Measurements from ENCODE around the gene CHST11.
A peak's percentile ranks its signal among the peaks of the same experiment; 100 is the strongest.
"Not testable (repeated sequence)": the region's sequence is repeated elsewhere in the genome, so short reads cannot be mapped to it uniquely, and the experiment has no call there.

CHST11 gene

DNA sequence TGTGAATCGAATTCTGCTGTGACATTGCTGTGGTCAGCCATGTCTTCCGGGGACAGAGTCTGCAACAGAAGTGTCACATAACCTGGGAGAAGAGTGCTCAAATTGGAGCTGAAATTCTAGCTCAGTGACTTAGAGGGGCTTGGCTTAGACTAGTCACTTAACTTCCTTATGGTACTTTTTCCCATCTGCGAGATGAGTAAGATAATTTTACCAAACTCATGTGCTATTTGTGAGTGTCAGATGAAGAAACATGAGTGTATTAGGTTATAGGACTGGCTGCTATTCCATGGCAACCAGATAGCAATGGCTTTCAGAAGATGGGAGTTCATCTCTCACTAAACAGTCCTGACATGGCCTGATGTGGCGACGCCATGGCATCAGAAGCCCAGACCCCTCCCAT, 104.1 kb downstream of the CHST11 start:
- no peak overlapping the region for H3K4me3 ChIP-seq (replicated peaks; ENCODE audit: low read depth, low read length)
- DNase-seq (ENCODE audit: low read depth), result no peak
- TF ChIP-seq, protein P1, sequence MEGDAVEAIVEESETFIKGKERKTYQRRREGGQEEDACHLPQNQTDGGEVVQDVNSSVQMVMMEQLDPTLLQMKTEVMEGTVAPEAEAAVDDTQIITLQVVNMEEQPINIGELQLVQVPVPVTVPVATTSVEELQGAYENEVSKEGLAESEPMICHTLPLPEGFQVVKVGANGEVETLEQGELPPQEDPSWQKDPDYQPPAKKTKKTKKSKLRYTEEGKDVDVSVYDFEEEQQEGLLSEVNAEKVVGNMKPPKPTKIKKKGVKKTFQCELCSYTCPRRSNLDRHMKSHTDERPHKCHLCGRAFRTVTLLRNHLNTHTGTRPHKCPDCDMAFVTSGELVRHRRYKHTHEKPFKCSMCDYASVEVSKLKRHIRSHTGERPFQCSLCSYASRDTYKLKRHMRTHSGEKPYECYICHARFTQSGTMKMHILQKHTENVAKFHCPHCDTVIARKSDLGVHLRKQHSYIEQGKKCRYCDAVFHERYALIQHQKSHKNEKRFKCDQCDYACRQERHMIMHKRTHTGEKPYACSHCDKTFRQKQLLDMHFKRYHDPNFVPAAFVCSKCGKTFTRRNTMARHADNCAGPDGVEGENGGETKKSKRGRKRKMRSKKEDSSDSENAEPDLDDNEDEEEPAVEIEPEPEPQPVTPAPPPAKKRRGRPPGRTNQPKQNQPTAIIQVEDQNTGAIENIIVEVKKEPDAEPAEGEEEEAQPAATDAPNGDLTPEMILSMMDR (IDR thresholded peaks at IDR 0.05; ENCODE audit: low read length, missing control alignments), result no peak

DNA sequence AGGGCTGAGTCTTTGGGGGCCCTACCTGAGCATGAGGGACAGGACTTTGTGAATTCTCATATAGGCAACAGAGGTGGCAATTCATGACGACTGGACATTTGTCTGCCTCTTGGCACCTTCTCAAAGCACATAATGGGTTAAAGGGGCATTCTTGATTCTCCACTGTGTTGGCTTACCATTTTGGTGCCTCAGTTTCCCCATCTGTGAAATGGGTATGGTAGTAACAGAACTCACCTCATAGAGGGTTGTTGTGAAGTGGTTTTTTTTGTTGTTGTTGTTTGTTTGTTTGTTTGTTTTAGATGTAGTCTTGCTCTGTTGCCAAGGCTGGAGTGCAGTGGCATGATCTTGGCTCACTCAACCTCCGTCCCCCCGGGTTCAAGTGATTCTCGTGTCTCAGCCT, 106.0 kb downstream of the CHST11 start:
- H3K4me3 ChIP-seq (replicated peaks; ENCODE audit: low read depth, low read length), result no peak overlapping the region
- no peak for DNase-seq (ENCODE audit: low read depth)
- TF ChIP-seq, protein P1 (IDR thresholded peaks at IDR 0.05; ENCODE audit: low read length, missing control alignments), result no peak

DNA sequence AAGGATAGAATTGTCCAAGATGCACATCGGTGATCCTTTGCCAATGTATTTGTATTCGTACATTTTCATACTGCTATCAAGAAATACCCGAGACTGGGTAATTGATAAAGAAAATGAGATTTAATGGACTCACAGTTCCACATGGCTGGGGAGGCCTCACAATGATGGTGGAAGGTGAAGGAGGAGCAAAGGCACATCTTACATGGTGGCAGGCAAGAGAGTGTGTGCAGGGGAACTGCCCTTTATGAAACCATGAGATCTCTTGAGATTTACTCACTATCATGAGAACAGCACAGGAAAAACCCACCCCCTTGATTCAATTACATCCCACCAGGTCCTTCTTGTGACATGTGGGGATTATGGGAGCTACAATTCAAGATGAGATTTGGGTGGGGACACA, 107.9 kb downstream of the CHST11 start:
- not testable (repeated sequence) for DNase-seq (ENCODE audit: low read depth); H3K4me3 ChIP-seq (replicated peaks; ENCODE audit: low read depth, low read length)

DNA sequence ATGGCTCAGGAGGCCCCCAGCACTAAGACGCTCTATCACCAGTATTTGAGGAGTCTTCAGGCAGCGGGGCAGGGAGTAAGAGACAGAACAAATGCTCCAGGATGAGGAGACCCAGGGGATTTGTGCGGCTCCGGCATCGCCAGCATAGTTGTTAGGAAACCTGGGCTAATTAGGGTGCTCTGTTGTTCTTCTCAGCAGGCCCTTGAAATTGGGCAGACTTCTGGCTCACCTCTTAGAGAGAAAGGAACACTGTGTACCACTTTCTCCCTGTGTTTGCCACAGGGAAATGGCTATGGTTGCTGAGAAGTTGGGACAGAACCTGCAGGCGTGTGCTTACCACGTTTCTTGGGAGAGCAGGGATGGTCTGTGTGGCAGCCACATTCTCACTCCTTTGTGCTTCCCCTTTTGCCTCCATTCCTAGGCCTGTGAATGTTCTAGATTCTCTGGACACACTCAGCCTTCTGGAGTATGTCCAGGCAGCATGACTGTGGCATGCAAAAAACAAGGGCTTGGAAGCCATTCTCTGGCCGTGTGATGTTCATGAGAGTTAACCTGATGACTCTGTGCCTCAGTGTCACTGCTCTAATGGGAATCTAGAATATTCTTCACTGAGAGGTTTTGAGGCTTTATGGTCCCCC, 109.0 kb downstream of the CHST11 start:
- DNase-seq (ENCODE audit: low read depth), result peak; percentile 46
- TF ChIP-seq, protein P1 (IDR thresholded peaks at IDR 0.05; ENCODE audit: low read length, missing control alignments), result no peak
- no peak overlapping the region for H3K4me3 ChIP-seq (replicated peaks; ENCODE audit: low read depth, low read length)

DNA sequence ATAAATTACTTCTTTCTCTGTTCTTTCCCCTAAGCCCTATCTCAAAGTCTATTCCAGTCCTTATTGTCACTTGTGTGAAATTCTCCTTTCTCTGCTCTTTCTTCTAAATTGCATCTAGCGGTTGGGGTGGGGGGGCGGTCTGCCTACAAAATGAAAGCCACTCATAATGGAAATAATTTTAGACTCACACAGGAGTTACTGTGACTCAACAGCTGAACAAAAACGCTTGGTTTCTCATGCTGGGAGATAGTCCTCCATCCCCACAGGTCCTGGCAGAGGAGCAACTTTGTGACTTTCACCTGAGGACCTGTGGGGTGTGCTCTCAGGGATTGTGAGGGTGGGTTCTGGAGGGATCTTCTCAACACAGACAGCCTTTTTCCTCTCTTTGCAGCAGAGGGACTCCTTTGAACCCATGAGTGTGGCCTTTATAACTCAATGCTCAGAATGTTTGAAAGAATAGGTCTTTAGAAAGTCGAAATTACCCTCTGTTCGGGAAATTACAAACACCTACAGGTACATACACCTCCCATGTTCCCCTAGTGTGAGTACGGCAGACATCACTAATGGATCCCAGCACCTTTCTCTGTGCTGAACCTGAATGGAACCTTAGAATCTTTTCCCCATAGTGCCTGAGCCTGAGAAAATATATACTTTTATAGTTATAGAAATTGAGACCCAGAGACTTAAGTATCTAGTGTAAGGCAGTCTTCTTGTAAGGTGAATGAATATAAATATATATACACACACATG, 109.7 kb downstream of the CHST11 start:
- TF ChIP-seq, protein P1 (IDR thresholded peaks at IDR 0.05; ENCODE audit: low read length, missing control alignments), result no peak
- H3K4me3 ChIP-seq (replicated peaks; ENCODE audit: low read depth, low read length), result no peak overlapping the region
- DNase-seq (ENCODE audit: low read depth), result no peak

DNA sequence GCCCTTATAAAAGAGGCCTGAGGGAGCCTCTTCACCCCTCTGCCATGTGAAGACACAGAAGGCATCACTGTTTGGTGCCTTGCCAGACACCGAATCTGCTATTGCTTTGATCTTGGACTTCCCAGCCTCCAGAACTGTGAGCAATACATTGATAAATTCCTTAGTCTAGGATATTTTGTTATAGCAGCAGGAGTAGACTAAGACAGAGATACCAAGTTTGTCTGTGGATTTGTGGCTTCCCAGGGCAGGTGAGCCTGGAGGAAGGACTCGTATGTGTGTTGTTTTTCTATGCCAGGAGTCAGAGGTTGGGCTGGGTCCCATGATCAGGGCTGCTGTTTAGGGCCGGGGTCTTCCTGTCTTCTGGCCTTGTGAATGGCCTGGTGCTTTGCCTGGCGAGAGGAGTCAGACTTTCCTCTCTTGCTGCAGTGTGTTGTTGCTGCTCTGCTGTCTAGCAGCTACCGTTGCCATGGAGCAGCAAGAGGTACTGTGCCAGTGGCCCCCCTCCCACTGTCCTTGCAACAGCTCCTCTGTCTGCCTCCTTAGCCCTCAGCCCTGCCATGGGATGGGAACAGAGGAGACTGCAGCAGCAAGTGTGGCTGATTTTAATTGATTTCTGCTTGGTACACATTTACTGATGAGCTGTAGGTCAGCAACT, 111.2 kb downstream of the CHST11 start:
- TF ChIP-seq, protein P1 (IDR thresholded peaks at IDR 0.05; ENCODE audit: low read length, missing control alignments), result no peak
- peak; percentile 19 for DNase-seq (ENCODE audit: low read depth)
- no peak overlapping the region for H3K4me3 ChIP-seq (replicated peaks; ENCODE audit: low read depth, low read length)

DNA sequence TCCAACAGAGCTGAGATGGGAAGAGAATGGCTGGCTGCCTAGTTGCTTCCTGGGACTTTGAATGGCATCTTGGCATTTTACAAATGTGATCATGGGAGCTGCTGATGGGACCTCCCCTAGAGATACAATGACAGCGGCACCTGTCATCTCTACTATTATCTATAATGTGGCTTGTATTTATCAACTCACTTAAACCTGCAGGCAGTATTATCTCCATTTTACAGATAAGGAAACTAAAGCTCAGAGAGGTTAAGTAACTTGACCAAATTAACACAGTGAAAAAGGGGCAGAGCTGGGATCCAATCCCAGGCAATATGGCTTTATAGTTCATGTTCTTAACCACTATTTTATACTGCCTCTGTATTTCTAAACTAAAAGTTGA, 111.7 kb downstream of the CHST11 start:
- no peak overlapping the region for H3K4me3 ChIP-seq (replicated peaks; ENCODE audit: low read depth, low read length)
- TF ChIP-seq, protein P1 (IDR thresholded peaks at IDR 0.05; ENCODE audit: low read length, missing control alignments), result no peak
- DNase-seq (ENCODE audit: low read depth), result no peak

Data from fibroblast of pulmonary artery (primary cell).